ENCODE data around the gene MAML3.

DNA sequence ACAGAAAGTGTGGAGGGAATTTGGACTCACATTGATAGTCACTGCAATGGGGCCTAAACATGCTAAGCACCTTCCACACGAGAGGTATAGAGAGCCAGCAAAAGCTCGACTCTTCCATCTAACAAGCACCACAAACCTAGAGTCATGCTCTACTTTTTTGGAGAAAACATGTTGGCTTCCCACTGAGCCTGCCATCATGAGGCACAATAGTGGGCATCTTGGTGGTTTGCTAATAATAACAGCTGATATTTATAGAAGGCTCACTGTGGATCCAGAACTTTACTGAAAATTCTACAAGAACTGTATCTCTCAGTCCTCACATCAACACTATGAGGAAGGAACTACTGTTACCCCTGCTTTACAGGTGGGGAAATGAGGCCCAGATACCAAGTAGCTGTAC lies 26.6 kb downstream of the MAML3 start:
- no peak for TF ChIP-seq EZH2 (IDR thresholded peaks at IDR 0.05; ENCODE audit: low read length)
- no peak for TF ChIP-seq CTCF (optimal IDR thresholded peaks at IDR 0.05 in 1 of 3, IDR thresholded peaks at IDR 0.05 in 1 of 3, conservative IDR thresholded peaks at IDR 0.05 in 1 of 3; ENCODE audit: extremely low read depth in 1 of 3, insufficient read depth in 2 of 3, low read length in 3 of 3)
